ENCODE measurements around the gene RBBP6.
"Not testable (repeated sequence)": the region's sequence is repeated elsewhere in the genome, so short reads cannot be mapped to it uniquely, and the experiment has no call there.

RBBP6 gene

GRCh38 chr16:24573141-24573540, 33.8 kb downstream of the RBBP6 start:
- no peak for DNase-seq

DNA sequence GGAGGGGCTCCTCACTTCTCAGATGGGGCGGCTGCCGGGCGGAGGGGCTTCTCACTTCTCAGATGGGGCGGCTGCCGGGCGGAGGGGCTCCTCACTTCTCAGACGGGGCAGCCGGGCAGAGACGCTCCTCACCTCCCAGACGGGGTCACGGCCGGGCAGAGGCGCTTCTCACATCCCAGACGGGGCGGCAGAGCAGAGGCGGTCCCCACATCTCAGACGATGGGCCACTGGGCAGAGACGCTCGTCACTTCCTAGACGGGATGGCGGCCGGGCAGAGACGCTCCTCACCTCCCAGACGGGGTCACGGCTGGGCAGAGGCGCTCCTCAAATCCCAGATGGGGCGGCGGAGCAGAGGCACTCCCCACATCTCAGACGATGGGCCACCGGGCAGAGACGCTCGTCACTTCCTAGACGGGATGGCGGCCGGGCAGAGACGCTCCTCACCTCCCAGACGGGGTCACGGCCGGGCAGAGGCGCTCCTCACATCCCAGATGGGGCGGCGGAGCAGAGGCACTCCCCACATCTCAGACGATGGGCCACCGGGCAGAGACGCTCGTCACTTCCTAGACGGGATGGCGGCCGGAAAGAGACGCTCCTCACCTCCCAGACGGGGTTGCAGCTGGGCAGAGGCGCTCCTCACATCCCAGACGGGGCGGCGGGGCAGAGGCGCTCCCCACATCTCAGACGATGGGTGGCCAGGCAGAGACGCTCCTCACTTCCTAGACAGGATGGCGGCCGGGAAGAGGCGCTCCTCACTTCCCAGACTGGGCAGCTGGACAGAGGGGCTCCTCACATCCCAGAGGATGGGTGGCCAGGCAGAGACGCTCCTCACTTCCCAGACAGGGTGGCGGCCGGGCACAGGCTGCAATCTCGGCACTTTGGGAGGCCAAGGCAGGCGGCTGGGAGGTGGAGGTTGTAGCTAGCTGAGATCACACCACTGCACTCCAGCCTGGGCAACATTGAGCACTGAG, 35.4 kb downstream of the RBBP6 start:
- DNase-seq, result not testable (repeated sequence)

DNA sequence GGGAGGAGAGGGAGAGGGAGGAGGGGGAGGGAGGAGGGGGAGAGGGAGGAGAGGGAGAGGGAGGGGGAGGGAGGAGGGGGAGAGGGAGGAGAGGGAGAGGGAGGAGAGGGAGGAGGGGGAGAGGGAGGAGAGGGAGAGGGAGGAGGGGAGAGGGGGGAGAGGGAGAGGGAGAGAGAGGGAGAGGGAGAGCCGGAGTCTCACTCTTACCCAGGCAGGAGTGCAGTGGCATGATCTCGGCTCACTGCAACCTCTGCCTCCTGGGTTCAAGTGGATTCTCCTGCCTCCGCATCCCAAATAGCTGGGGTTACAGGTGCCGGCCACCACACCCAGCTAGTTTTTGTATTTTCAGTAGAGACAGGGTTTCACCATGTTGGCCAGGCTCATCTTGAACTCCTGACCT, 36.4 kb downstream of the RBBP6 start:
- DNase-seq, result not testable (repeated sequence)

GRCh38 chr16:24577167-24577566, 37.8 kb downstream of the RBBP6 start:
- no peak for DNase-seq

GRCh38 chr16:24580665-24581064, 41.3 kb downstream of the RBBP6 start:
- no peak for DNase-seq

- DNase-seq, result no peak
Measured at GRCh38 chr16:24583494-24583893, 44.1 kb downstream of the RBBP6 start.

DNA sequence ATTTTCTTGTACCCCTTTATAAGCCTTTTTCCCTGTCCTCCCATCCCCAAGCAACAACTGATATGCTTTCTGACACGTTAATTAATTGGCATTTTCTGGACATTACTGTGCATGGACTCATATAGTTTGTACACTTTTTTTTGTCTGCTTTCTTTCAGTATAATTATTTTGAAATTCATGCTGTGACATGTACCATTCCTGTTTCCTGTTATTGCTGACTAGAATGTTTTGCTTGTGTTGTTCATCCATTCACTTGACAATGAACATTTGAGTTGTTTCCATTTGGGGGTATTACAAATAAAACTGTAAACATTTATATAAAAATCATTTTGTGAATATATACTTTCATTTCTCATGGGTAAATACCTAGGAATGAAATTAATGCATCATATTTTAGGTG, 50.6 kb downstream of the RBBP6 start:
- DNase-seq, result no peak

- DNase-seq, result no peak
Measured at GRCh38 chr16:24598777-24599437, 59.5 kb downstream of the RBBP6 start.

GRCh38 chr16:24609417-24609739, 70.0 kb downstream of the RBBP6 start:
- no peak for DNase-seq

DNA sequence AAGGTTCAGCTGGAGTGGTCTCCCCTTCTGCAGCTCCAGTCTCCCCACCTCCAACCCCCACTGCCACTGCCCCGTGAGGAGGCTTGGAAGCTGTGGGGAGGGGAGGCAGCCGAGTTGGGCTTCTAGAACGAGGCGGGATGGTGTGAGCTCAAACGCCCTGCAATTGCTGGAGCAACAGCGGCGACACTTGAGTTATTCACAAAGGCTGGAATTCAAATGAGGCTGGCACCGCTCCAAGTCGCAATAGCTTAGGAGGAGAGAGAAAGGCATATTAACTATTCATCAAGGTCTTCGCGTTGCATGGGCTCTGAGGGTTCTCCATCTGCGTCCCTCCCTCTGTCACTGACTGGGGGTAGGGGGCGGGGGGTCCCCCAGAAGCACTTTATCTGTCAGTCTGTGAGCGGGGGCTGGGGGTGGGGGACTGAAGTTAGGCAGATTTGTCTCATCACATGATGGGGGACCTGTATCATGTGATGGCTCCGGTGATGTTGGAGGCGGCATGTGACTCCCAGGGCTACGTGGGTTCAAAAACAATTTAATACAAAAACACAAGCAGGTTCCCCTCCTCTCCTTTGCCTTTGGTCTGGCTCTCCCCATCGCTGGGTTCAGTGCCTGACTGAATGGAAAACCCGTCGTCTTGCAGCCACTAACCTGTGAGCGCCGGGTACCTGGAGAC, 70.5 kb downstream of the RBBP6 start:
- peak; percentile 26 for DNase-seq

GRCh38 chr16:24610416-24610755, 71.0 kb downstream of the RBBP6 start:
- DNase-seq, result no peak

- no peak for DNase-seq
Measured at GRCh38 chr16:24611310-24611709, 71.9 kb downstream of the RBBP6 start.

DNA sequence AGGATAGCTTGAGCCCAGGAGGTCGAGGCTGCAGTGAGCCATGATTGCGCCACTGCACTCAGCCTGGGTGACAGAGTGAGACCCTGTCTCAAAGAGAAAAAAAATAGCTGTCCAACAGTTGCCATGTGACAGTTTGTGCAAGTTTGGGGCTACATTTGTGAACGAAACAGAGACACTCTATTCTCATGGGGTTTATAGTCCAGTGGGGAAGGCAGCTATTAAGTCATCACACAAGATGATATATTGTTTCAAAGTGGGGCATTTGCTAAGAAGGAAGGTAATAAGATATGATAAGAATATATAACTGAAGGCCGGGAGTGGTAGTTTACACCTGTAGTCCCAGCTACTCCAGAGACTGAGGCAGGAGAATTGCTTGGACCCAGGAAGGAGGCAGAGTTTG, 73.3 kb downstream of the RBBP6 start:
- no peak for DNase-seq

DNA sequence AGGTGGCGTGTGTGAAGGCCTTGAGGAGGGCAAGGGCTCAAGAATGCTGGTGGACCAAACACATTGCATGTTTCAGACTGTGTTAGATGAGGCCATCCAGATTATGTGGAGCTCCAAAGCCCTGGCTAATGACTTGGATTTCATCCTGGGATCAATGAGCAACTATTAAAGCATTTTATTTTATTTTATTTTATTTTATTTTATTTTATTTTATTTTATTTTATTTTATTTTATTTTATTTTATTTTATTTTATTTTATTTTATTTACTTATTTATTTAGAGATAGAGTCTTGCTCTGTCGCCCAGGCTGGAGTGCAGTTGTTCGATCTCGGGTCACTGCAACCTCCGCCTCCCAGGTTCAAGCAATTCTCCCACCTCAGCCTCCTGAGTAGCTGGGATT, 73.9 kb downstream of the RBBP6 start:
- not testable (repeated sequence) for DNase-seq

DNA sequence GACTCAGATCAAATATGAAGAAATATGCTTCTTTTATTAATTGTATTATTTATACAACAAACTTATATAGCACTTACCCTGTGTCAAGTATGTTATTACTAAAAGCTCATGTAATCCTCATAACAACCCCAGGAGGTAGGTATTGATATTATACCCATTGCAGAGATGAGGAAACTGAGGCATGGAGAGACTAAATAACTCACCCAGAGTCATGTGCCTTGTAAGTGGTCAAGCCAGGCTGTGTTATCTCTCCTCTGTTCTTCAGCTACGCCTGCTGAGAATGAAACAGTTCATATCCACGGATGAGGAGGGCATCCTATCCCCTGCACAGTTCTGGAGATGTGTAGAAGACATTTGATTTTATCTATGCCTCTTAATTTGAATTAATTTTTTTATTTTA, 78.1 kb downstream of the RBBP6 start:
- DNase-seq, result no peak
